SK-N-SH treated with all-trans-retinoic acid at 6 μM for 48 hours (cell line): Measurements from ENCODE around the gene KRT38.

Source experiments
- CSRNP3 ChIP-seq: fragments of 250-450 bp; sonication (Bioruptor Pico); IDR thresholded peaks from 2 replicates; pipeline ENCODE4 v1.5.1; 2021; ENCODE audit warnings: mild to moderate bottlenecking, moderate library complexity
- SNAI2 ChIP-seq: fragments of 250-450 bp; sonication (Bioruptor Pico); IDR thresholded peaks from 2 replicates; pipeline ENCODE4 v1.5.0; 2020; ENCODE audit warnings: mild to moderate bottlenecking, moderate library complexity
- TOX ChIP-seq: fragments of 250-450 bp; sonication (Bioruptor Pico); IDR thresholded peaks from 2 replicates; pipeline ENCODE4 v1.8.0; 2021; ENCODE audit warnings: mild to moderate bottlenecking, moderate library complexity, borderline replicate concordance
- ZNF8 ChIP-seq: fragments of 450-650 bp; formaldehyde crosslinking; IDR thresholded peaks from 2 replicates; pipeline ENCODE4 v1.5.0; 2020; ENCODE audit warnings: mild to moderate bottlenecking, moderate library complexity
- TF ChIP-seq, protein P1 (sequence below): fragments of 250-450 bp; sonication (Bioruptor Pico); IDR thresholded peaks from 2 replicates; pipeline ENCODE4 v1.8.0; 2020; ENCODE audit warnings: mild to moderate bottlenecking, moderate library complexity, borderline replicate concordance

DNA sequence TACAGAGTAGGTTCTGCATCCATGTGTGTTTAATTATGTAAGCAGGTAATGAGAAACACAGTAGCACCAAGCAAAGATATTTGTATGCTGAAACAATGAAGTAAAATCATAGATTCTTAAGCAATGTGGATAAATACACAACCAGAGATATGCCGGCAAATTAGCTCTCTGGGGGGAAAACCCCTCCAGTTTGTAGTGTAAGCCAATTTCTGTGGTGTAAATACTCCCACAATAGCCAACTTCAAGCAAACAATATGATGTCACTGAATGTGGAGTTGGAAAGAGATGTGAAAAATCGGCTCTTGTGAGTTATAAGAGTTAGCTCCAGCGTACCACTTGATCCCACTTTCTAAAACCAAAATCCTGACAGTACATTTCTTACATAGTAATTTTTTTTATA, 3.9 kb upstream of the KRT38 start:
- TF ChIP-seq, protein P1, sequence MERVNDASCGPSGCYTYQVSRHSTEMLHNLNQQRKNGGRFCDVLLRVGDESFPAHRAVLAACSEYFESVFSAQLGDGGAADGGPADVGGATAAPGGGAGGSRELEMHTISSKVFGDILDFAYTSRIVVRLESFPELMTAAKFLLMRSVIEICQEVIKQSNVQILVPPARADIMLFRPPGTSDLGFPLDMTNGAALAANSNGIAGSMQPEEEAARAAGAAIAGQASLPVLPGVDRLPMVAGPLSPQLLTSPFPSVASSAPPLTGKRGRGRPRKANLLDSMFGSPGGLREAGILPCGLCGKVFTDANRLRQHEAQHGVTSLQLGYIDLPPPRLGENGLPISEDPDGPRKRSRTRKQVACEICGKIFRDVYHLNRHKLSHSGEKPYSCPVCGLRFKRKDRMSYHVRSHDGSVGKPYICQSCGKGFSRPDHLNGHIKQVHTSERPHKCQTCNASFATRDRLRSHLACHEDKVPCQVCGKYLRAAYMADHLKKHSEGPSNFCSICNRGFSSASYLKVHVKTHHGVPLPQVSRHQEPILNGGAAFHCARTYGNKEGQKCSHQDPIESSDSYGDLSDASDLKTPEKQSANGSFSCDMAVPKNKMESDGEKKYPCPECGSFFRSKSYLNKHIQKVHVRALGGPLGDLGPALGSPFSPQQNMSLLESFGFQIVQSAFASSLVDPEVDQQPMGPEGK: no peak
- TF ChIP-seq ZNF8 (CRISPR knock-in tag) (no peak), CSRNP3 (no peak), TOX (CRISPR knock-in tag) (no peak), SNAI2 (no peak)
